IMR-90 (cell line): ENCODE measurements around the gene LUC7L.

ENCODE experiments used
- CEBPB ChIP-seq: IDR thresholded peaks from 2 replicates; pipeline ENCODE4 v1.6.1; 2012; ENCODE audit warnings: low read depth, low read length, improper control_type of control experiment
- MXI1 ChIP-seq: IDR thresholded peaks from 2 replicates; pipeline ENCODE4 v1.6.1; 2012; ENCODE audit warnings: low read depth, mild to moderate bottlenecking, low read length, moderate library complexity, borderline replicate concordance
- POLR2A ChIP-seq: IDR thresholded peaks from 2 replicates; pipeline ENCODE4 v1.6.1; 2012; ENCODE audit warnings: mild to moderate bottlenecking, low read depth, low read length
- RAD21 ChIP-seq: IDR thresholded peaks from 2 replicates; pipeline ENCODE4 v1.6.1; 2012; ENCODE audit warnings: low read length, improper control_type of control experiment
- RCOR1 ChIP-seq: IDR thresholded peaks from 2 replicates; pipeline ENCODE4 v1.6.1; 2012; ENCODE audit warnings: mild to moderate bottlenecking, low read length, improper control_type of control experiment; ENCODE audit not compliant: insufficient replicate concordance
- TF ChIP-seq, protein P1 (sequence below): conservative IDR thresholded peaks from 2 replicates; pipeline ENCODE4 v1.5.1; 2012; ENCODE audit warnings: mild to moderate bottlenecking, low read depth, low read length, improper control_type of control experiment

DNA sequence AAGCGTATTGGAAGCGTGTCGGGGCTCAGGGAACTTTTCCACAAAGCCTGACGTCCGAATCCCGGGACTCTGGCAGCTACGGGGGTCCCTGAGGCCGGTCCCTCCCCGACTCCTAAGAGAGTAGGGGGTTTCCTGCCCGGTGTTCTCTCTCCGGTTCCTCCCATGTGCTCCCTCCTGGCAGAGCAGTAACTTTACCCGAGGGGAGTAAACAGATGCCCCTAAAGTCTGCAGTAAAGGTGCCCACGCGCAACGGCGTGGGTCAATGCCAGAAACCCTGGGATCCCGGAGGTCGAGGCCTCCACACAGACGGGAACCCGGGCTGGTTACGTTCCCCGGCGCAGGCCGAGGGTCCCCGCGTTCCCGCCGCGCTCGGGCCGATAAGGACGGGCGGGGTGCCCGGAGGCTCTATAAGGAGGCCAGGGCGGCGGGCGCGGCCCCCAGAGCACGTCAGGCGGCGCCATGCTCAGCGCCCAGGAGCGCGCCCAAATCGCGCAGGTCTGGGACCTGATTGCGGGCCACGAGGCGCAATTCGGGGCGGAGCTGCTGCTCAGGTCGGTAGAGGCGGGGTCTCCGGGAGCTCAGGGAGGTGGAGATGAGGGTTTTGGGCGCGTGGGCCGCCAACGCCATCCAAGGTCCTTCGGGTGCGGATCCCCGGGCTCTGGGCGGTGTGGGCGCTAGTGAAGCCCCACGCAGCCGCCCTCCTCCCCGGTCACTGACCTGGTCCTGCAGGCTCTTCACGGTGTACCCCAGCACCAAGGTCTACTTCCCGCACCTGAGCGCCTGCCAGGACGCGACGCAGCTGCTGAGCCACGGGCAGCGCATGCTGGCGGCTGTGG, 63.5 kb downstream of the LUC7L start, which contains the start of gene HBM:
- TF ChIP-seq POLR2A: no peak
- TF ChIP-seq CEBPB: no peak
- no peak for TF ChIP-seq RCOR1
- TF ChIP-seq, protein P1, sequence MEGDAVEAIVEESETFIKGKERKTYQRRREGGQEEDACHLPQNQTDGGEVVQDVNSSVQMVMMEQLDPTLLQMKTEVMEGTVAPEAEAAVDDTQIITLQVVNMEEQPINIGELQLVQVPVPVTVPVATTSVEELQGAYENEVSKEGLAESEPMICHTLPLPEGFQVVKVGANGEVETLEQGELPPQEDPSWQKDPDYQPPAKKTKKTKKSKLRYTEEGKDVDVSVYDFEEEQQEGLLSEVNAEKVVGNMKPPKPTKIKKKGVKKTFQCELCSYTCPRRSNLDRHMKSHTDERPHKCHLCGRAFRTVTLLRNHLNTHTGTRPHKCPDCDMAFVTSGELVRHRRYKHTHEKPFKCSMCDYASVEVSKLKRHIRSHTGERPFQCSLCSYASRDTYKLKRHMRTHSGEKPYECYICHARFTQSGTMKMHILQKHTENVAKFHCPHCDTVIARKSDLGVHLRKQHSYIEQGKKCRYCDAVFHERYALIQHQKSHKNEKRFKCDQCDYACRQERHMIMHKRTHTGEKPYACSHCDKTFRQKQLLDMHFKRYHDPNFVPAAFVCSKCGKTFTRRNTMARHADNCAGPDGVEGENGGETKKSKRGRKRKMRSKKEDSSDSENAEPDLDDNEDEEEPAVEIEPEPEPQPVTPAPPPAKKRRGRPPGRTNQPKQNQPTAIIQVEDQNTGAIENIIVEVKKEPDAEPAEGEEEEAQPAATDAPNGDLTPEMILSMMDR: no peak
- TF ChIP-seq RAD21: no peak
- no peak for TF ChIP-seq MXI1
